Activated T-cell treated with anti-CD3 and anti-CD28 coated beads, Interleukin-2, amount 50 U/mL, for 24 hours (primary cell): ENCODE measurements around the gene AGRN.

Experiments
- DNase-seq: peaks from one replicate; pipeline ENCODE4 v3.0.0-alpha.2; 2020
- H3K27ac Mint-ChIP-seq: 2 replicates; pipeline ENCODE4 v1.8.0; 2020; ENCODE audit warnings: mild to moderate bottlenecking, mixed read lengths
- H3K27me3 Mint-ChIP-seq: 2 replicates; pipeline ENCODE4 v1.8.0; 2020; ENCODE audit warnings: mixed read lengths
- H3K36me3 Mint-ChIP-seq: 2 replicates; pipeline ENCODE4 v1.8.0; 2020; ENCODE audit warnings: low read depth, mixed read lengths
- H3K4me1 Mint-ChIP-seq: 2 replicates; pipeline ENCODE4 v1.8.0; 2020; ENCODE audit warnings: low read depth, mixed read lengths
- H3K4me3 Mint-ChIP-seq: 2 replicates; pipeline ENCODE4 v1.8.0; 2020; ENCODE audit warnings: mild to moderate bottlenecking, moderate library complexity, mixed read lengths
- H3K9me3 Mint-ChIP-seq: 2 replicates; pipeline ENCODE4 v1.8.0; 2020; ENCODE audit warnings: mixed read lengths

Gene AGRN

GRCh38 chr1:1083416-1084371 lies 63.8 kb downstream of the AGRN start:
- no peak overlapping the region for H3K27ac Mint-ChIP-seq
- H3K9me3 Mint-ChIP-seq = no peaks in the 10 kb centered on the region
- no peak overlapping the region for H3K4me3 Mint-ChIP-seq

DNA sequence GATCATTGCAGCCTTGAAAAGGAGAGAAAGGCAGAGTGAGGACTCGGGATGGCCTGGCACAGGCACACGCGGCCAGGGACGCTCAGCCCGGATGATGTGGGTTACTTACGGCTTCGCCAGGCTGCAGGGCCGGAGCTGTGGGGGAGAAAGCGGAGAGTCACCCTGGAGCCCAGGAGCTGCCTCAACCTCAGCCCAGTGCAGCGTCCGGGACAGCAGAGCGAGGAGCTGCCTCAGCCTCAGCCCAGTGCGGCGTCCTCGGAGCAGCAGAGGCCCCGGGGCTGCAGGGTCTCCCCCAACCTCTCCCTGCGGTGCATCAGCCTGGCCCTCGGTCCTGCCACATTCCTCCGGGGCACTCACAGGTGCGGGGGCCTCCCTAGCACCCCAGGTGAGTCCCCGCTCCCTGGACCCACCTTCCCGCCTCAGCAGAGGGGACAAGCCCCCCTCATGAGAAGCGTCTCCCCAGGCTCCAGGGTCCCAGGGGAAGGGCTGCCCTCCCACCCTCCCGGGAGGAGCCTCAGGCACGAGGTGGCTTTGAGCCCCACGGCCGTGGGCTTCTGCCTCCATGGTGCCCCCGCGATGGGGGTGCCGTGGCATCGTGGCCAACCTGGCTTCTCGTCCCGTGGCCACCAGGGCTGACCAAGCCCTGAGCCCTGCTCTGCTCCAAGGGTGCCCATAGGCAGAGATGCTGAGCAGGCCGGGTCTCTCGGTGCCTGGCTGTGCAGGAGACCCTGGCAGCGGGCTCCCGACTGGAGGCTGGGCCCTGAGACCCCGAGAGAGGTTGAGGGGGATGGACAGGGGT lies 64.7 kb downstream of the AGRN start:
- Mint-ChIP-seq H3K27me3 (no peaks in the 10 kb centered on the region), H3K4me1 (peaks cover 5% of the 10 kb centered on the region), H3K4me3 (no peak overlapping the region), H3K36me3 (peaks cover 22% of the 10 kb centered on the region), H3K27ac (no peak overlapping the region), H3K9me3 (no peaks in the 10 kb centered on the region)
- DNase-seq = peak; percentile 30

More at GRCh38 chr1:1083416-1084371, 63.8 kb downstream of the AGRN start:
- H3K36me3 Mint-ChIP-seq = peaks cover 20% of the 10 kb centered on the region
- peak; percentile 29 for DNase-seq
- H3K4me1 Mint-ChIP-seq = peaks cover 8% of the 10 kb centered on the region
- H3K27me3 Mint-ChIP-seq = no peaks in the 10 kb centered on the region

DNA sequence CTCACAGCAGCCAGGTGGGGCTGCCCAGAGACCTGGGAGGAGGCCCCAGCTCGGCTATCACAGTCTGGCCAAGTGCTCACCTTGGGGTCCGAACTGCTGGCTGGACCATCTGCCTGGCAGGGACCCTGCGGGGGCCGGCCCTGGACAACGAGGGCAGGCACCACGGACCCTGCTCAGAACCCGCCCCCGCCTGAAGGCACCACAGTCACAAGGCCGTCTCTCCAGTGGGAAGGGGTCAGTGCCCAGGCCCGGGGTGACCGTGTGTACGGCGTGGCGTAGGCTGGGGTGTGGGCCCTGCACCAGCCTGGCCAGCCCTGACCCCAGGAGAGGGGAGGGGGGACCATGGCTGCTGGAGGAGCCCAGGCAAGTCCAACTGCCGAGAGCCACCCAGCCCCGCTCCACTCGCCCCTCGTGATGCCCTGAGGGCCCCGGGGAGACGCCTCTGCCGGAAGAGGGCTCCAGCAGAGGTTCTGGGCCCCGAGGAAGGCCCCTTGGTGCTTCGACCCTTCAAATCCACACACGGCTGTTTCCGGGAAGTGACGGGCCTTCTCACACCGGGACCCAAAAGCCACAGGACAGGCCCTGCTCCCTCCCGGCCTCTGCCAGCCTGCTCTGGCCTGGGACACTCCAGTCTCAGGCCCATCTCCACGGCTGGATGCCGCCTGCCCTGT lies 65.4 kb downstream of the AGRN start:
- Mint-ChIP-seq H3K36me3 (peaks cover 28% of the 10 kb centered on the region), H3K4me1 (no peaks in the 10 kb centered on the region), H3K27me3 (no peaks in the 10 kb centered on the region), H3K4me3 (no peak overlapping the region), H3K27ac (no peak overlapping the region), H3K9me3 (no peaks in the 10 kb centered on the region)
- DNase-seq = peak; percentile 30

- no peak overlapping the region for H3K4me3 Mint-ChIP-seq
- H3K36me3 Mint-ChIP-seq = peaks cover 28% of the 10 kb centered on the region
- no peaks in the 10 kb centered on the region for H3K4me1 Mint-ChIP-seq
- H3K27ac Mint-ChIP-seq = no peak overlapping the region
- H3K27me3 Mint-ChIP-seq = no peaks in the 10 kb centered on the region
- peak; percentile 27 for DNase-seq
- H3K9me3 Mint-ChIP-seq = no peaks in the 10 kb centered on the region
Observed at GRCh38 chr1:1085911-1086841, 66.3 kb downstream of the AGRN start.

GRCh38 chr1:1086911-1087341 lies 67.0 kb downstream of the AGRN start:
- no peak for DNase-seq
- Mint-ChIP-seq H3K4me1 (no peaks in the 10 kb centered on the region), H3K27me3 (no peaks in the 10 kb centered on the region), H3K4me3 (no peak overlapping the region), H3K27ac (no peak overlapping the region), H3K9me3 (no peaks in the 10 kb centered on the region), H3K36me3 (peaks cover 28% of the 10 kb centered on the region)

GRCh38 chr1:1087351-1088028 lies 67.6 kb downstream of the AGRN start:
- H3K36me3 Mint-ChIP-seq = peaks cover 28% of the 10 kb centered on the region
- H3K4me1 Mint-ChIP-seq = no peaks in the 10 kb centered on the region
- H3K4me3 Mint-ChIP-seq = no peak overlapping the region
- no peaks in the 10 kb centered on the region for H3K9me3 Mint-ChIP-seq
- no peak overlapping the region for H3K27ac Mint-ChIP-seq
- peak; percentile 30 for DNase-seq
- H3K27me3 Mint-ChIP-seq = no peaks in the 10 kb centered on the region

DNA sequence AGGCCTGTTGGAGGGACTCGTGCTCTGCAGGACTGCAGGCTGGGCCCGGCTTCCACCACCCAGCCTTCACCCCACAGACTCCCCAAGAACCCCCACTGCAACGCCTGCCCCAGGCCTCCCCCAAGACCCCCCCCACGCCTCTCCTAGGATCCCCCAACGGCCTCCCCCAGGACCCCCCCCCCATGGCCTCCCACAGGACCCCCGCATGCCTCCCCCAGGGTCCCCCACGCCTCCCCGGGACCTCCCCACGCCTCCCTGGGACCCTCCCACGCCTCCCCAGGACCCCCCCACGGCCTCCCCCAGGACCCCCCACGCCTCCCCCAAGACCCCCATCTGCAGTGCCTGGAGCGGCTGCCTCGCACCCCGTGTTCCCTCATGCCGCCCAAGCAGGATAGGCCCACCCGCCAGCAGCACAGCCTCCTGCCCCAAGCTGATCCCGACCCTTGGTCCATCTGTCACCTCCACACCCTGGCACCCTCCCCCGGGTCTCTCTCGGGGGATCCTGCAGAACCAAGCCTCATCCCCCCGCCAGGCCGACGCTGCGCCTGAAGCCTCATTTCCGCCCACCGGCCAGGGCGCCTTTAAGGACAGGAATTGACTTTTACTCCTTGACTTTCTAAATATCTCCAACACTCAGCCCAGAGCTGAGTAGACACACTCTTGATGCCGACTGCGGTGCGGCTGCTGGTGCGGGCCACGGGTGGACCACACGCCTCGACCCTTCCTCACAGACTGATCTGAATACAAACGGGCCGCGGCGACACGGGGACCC lies 68.3 kb downstream of the AGRN start:
- Mint-ChIP-seq H3K4me1 (peaks cover 3% of the 10 kb centered on the region), H3K27ac (no peak overlapping the region), H3K27me3 (no peaks in the 10 kb centered on the region), H3K36me3 (peaks cover 25% of the 10 kb centered on the region), H3K9me3 (no peaks in the 10 kb centered on the region), H3K4me3 (no peak overlapping the region)
- peak; percentile 13 for DNase-seq

- Mint-ChIP-seq H3K27ac (no peak overlapping the region), H3K9me3 (no peaks in the 10 kb centered on the region), H3K4me1 (peaks cover 7% of the 10 kb centered on the region), H3K27me3 (no peaks in the 10 kb centered on the region), H3K4me3 (no peak overlapping the region), H3K36me3 (peaks cover 18% of the 10 kb centered on the region)
- DNase-seq = peak; percentile 28
Observed at GRCh38 chr1:1088801-1089680, 69.1 kb downstream of the AGRN start.

DNA sequence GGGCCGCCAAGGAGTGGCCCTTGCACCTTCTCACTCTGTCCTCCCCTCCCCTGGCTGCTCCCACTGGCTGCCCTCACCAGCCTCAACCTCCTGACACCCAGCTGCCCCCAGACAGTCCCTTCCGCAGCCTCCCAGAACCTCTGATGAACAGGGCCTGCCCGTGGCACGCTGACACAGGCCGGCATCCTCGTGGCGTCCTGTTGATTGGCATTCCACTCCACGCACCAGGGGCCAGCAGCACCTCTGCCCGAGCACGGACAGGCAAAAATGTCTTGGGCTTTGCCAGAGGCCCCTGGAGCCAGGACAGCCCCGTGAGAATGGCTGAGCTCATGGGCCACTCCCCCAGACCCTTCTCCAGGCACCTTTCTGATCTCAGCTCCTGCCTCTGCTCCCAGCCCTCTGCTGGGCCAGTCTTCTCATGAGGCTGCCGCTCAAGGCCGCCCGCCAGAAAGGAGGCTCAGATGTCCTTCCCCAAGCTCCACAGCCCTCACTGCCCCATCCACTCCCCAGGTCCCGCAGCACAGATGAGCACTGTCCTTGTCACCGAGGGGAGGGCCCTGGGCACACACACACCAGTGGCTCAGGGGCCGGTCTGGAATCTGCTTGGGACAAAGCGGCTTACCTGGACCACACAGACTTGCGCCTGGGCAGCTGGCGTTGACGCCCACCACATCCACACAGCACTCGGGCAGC lies 70.0 kb downstream of the AGRN start:
- Mint-ChIP-seq H3K9me3 (no peaks in the 10 kb centered on the region), H3K4me3 (no peak overlapping the region), H3K36me3 (peaks cover 18% of the 10 kb centered on the region), H3K27me3 (no peaks in the 10 kb centered on the region), H3K4me1 (peaks cover 7% of the 10 kb centered on the region), H3K27ac (no peak overlapping the region)
- peak; percentile 26 for DNase-seq

DNA sequence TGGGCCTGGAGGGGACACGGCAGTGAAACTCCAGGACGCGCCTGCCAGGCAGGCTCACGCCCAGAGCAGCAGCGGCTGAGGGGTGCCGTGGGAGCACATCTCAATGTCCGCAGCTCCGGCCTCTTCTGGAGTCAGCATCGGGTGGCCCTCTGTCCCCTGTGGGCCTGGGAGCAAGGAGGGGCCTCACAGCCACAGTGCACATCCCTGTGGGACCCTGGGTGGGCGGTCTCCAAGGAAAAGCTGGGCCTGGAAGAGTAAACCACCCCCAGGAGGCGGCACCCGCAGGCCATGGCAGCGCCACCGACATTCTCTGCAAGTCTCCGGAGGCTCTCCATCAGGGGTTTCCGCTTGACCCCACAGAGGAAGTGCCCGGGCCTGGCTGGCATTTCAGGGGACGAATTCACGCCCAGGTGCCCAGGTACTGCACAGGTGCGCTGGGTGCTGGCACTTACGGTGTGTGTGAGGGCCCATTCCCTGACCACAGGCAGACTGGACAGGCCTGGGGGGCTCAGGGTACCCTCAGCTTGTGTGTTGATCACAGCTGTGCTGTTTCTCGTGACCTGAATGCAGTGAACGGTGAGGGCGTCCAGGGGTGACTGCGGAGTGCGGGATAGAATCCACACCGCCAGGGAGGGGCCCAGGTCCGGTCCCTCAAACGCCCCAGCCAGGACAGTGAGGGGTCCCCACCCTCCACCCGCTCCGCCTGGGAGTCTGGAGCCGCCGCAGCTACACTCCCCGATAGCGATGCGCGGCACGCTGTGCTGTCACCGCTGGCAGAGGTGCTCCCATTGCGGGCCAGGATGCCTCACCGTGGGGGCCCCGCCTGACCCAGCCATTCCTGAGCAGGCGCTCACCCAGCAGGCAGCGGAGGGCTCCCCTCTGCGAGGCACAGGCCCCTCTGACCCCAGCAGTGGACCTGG lies 70.8 kb downstream of the AGRN start:
- no peaks in the 10 kb centered on the region for H3K9me3 Mint-ChIP-seq
- no peak overlapping the region for H3K27ac Mint-ChIP-seq
- H3K4me1 Mint-ChIP-seq = peaks cover 7% of the 10 kb centered on the region
- no peaks in the 10 kb centered on the region for H3K27me3 Mint-ChIP-seq
- peaks cover 22% of the 10 kb centered on the region for H3K36me3 Mint-ChIP-seq
- DNase-seq = peak; percentile 26
- H3K4me3 Mint-ChIP-seq = no peak overlapping the region
